DOHH2 (cell line): ENCODE results near the gene KLF16.

ENCODE experiments used
- H3F3A ChIP-seq: fragments of 200-600 bp; sonication (generic), shearing (Covaris generic); 2 replicates; pipeline ENCODE4 v1.6.0; 2016; ENCODE audit warnings: antibody characterized with exemption, mild to moderate bottlenecking; ENCODE audit not compliant: control insufficient read depth, insufficient read depth
- H3K27ac ChIP-seq: fragments of 200-600 bp; sonication (generic); 2 replicates; pipeline ENCODE4 v1.5.1; 2014; ENCODE audit warnings: low read depth, mild to moderate bottlenecking, low read length, moderate library complexity
- H3K27me3 ChIP-seq: fragments of 200-600 bp; sonication (generic); 2 replicates; pipeline ENCODE4 v1.6.1; 2014; ENCODE audit warnings: mild to moderate bottlenecking, low read length, mixed read lengths; ENCODE audit not compliant: control insufficient read depth
- H3K36me3 ChIP-seq: fragments of 200-600 bp; sonication (generic); 2 replicates; pipeline ENCODE4 v1.6.1; 2014; ENCODE audit warnings: mild to moderate bottlenecking, low read length, moderate library complexity, mixed read lengths; ENCODE audit not compliant: control insufficient read depth
- H3K4me1 ChIP-seq: fragments of 200-600 bp; sonication (generic); 2 replicates; pipeline ENCODE4 v1.6.1; 2014; ENCODE audit warnings: mild to moderate bottlenecking, low read length, mixed read lengths; ENCODE audit not compliant: control insufficient read depth
- H3K4me2 ChIP-seq: fragments of 200-600 bp; sonication (generic); 2 replicates; pipeline ENCODE4 v1.6.0; 2014; ENCODE audit warnings: mild to moderate bottlenecking, low read length, moderate library complexity
- H3K4me3 ChIP-seq: fragments of 200-600 bp; sonication (generic); 2 replicates; pipeline ENCODE4 v1.5.1; 2014; ENCODE audit warnings: mild to moderate bottlenecking, low read length, mixed read lengths
- H3K79me2 ChIP-seq: fragments of 200-600 bp; sonication (generic); 2 replicates; pipeline ENCODE4 v1.6.1; 2014; ENCODE audit warnings: mild to moderate bottlenecking, low read length, mixed read lengths; ENCODE audit not compliant: control insufficient read depth
- H3K9me2 ChIP-seq: fragments of 200-600 bp; sonication (generic); replicated peaks from 2 replicates; pipeline ENCODE4 v1.6.1; 2014; ENCODE audit warnings: mild to moderate bottlenecking, low read length, mixed read lengths; ENCODE audit not compliant: control insufficient read depth
- H3K9me3 ChIP-seq: fragments of 200-600 bp; sonication (generic); 2 replicates; pipeline ENCODE4 v1.6.1; 2014; ENCODE audit warnings: antibody characterized with exemption, low read length, mixed read lengths; ENCODE audit not compliant: control insufficient read depth, insufficient read depth
- H4K20me1 ChIP-seq: fragments of 200-600 bp; sonication (generic); 2 replicates; pipeline ENCODE4 v1.6.0; 2014; ENCODE audit warnings: low read depth, mild to moderate bottlenecking, antibody characterized with exemption, low read length, moderate library complexity; ENCODE audit not compliant: control insufficient read depth, insufficient read depth
- CTCF ChIP-seq: fragments of 200-600 bp; sonication (generic); IDR thresholded peaks from one replicate; pipeline ENCODE4 v1.5.1; 2014; ENCODE audit warnings: antibody characterized with exemption, mild to moderate bottlenecking, low read depth, low read length; ENCODE audit not compliant: poor library complexity, severe bottlenecking
- EZH2phosphoT487 ChIP-seq: fragments of 200-600 bp; sonication (generic); IDR thresholded peaks from 2 replicates; pipeline ENCODE4 v1.6.1; 2017; ENCODE audit warnings: borderline replicate concordance, mild to moderate bottlenecking, antibody characterized with exemption, low read length, moderate library complexity, mixed read lengths

The KLF16 gene

GRCh38 chr19:1863328-1863637 is at the start of gene KLF16:
TSS of gene KLF16 (minus strand) at chr19:1863579. CDS start at chr19:1863497, 82 bp downstream.
- Histone ChIP-seq H3F3A (0 out of 2 replicates have a peak, but pooled peaks cover 3% of the 10 kb centered on the region), H3K27ac (peak within 1 kb of the TSS; percentile 75), H3K4me1 (peaks cover 49% of the 10 kb centered on the region), H3K9me3 (no peaks in the 10 kb centered on the region), H4K20me1 (0 out of 2 replicates have a peak, but pooled peaks cover 3% of the 10 kb centered on the region), H3K27me3 (no peaks in the 10 kb centered on the region), H3K4me2 (peak within 1 kb of the TSS; percentile 83), H3K4me3 (peak within 1 kb of the TSS; percentile 80), H3K9me2 (no peaks in the 10 kb centered on the region), H3K36me3 (peaks cover 8% of the 10 kb centered on the region; the same call in 1 of the 2 replicates), H3K79me2 (peaks cover 56% of the 10 kb centered on the region)
- TF ChIP-seq CTCF, result no peak
- no peak for TF ChIP-seq EZH2phosphoT487

- Histone ChIP-seq H3F3A (no peaks in the 10 kb centered on the region), H3K4me1 (no peaks in the 10 kb centered on the region), H4K20me1 (0 out of 2 replicates have a peak, but pooled peaks cover 4% of the 10 kb centered on the region), H3K27ac (no peak overlapping the region), H3K4me2 (no peak overlapping the region), H3K79me2 (peaks cover 63% of the 10 kb centered on the region), H3K4me3 (no peak overlapping the region), H3K9me2 (no peaks in the 10 kb centered on the region), H3K36me3 (peaks cover 12% of the 10 kb centered on the region), H3K9me3 (no peaks in the 10 kb centered on the region), H3K27me3 (no peaks in the 10 kb centered on the region)
- TF ChIP-seq EZH2phosphoT487 (no peak), CTCF (no peak)
Observed at GRCh38 chr19:1912760-1913505, 49.6 kb upstream of the KLF16 start.

- Histone ChIP-seq H3F3A (no peaks in the 10 kb centered on the region), H3K4me3 (no peak overlapping the region), H3K27me3 (no peaks in the 10 kb centered on the region), H3K4me1 (no peaks in the 10 kb centered on the region), H3K27ac (no peak overlapping the region), H3K79me2 (peaks cover 73% of the 10 kb centered on the region), H3K36me3 (peaks cover 12% of the 10 kb centered on the region), H3K4me2 (no peak overlapping the region), H3K9me2 (no peaks in the 10 kb centered on the region), H3K9me3 (no peaks in the 10 kb centered on the region), H4K20me1 (0 out of 2 replicates have a peak, but pooled peaks cover 4% of the 10 kb centered on the region)
- TF ChIP-seq CTCF, result no peak
- no peak for TF ChIP-seq EZH2phosphoT487
Observed at GRCh38 chr19:1911995-1912394, 48.6 kb upstream of the KLF16 start.
